HepG2 (cell line): Measurements from ENCODE around the gene PLEKHH1. TPM values are rescaled to one million over a fixed set of nuclear protein-coding genes. Genes with fewer than 3 reads are reported as not detected.

Experiments used
- DNMT3B ChIP-seq: conservative IDR thresholded peaks from 2 replicates; pipeline ENCODE4 v1.6.1; 2016; ENCODE audit warnings: missing biosample characterization, control low read depth
- EP300 ChIP-seq, 3 experiments: sonication (generic) in 1 of 3; formaldehyde crosslinking in 1 of 3; IDR thresholded peaks; 2 replicates each; pipeline versions ENCODE4 v1.5.1 to v1.6.1; 2011 to 2020; ENCODE audit warnings: low read depth in 2 of 3, low read length in 2 of 3, borderline replicate concordance in 1 of 3, improper control_type of control experiment in 1 of 3, mild to moderate bottlenecking in 1 of 3, missing genetic modification reagents in 1 of 3, moderate library complexity in 1 of 3
- ERF ChIP-seq: IDR thresholded peaks from 2 replicates; pipeline ENCODE4 v1.6.1; 2018; ENCODE audit warnings: missing biosample characterization, missing genetic modification reagents
- FOXP4 ChIP-seq: sonication (generic); formaldehyde crosslinking; IDR thresholded peaks from 2 replicates; pipeline ENCODE4 v1.4.0; 2020; ENCODE audit warnings: missing genetic modification reagents
- GABPB1 ChIP-seq: IDR thresholded peaks from 2 replicates; pipeline ENCODE4 v1.6.1; 2016; ENCODE audit warnings: mild to moderate bottlenecking, missing genetic modification reagents, moderate library complexity, missing compliant biosample characterization
- MED1 ChIP-seq: sonication (generic); formaldehyde crosslinking; IDR thresholded peaks from 2 replicates; pipeline ENCODE4 v1.4.0; 2020; ENCODE audit warnings: missing genetic modification reagents
- ZNF513 ChIP-seq: sonication (generic); formaldehyde crosslinking; conservative IDR thresholded peaks from 2 replicates; pipeline ENCODE4 v1.5.0; 2020; ENCODE audit warnings: missing genetic modification reagents
- ZNF7 ChIP-seq: IDR thresholded peaks from 2 replicates; pipeline ENCODE4 v1.6.1; 2016; ENCODE audit warnings: missing biosample characterization, missing genetic modification reagents
- ZNF790 ChIP-seq: sonication (generic); formaldehyde crosslinking; IDR thresholded peaks from 2 replicates; pipeline ENCODE4 v1.8.0; 2022; ENCODE audit warnings: missing genetic modification reagents, mild to moderate bottlenecking, borderline replicate concordance
- polyA plus RNA-seq, 8 experiments: library from polyadenylated mRNA; depleted of rRNA in 3 of 8; stranded (reverse) in 7 of 8; unstranded in 1 of 8; fragments of >200 nt; fragmentation: Illumina TruSeq in 4 of 8; extraction: Trizol in 4 of 8; gene quantifications; 2 replicates each; pipeline versions ENCODE4 v1.2.1 to v1.2.3, GENCODE V29; 2011 to 2016; ENCODE audit warnings: low read depth in 4 of 8, missing spikeins in 1 of 8, mixed read lengths in 1 of 8; ENCODE audit not compliant: insufficient read depth in 1 of 8
- total RNA-seq, 5 experiments: library from RNA; depleted of rRNA; stranded (reverse); fragments of >200 nt; fragmentation: Illumina TruSeq; extraction: Trizol; gene quantifications; 2 replicates each; pipeline ENCODE4 v1.2.3, GENCODE V29; 2016; ENCODE audit warnings: low read depth in 1 of 5
- TF ChIP-seq, protein P1 (sequence below): sonication (generic); formaldehyde crosslinking; IDR thresholded peaks from 2 replicates; pipeline ENCODE4 v1.4.0; 2020; ENCODE audit warnings: missing genetic modification reagents
- TF ChIP-seq, protein P2 (sequence below): IDR thresholded peaks from 2 replicates; pipeline ENCODE4 v1.6.1; 2012; ENCODE audit warnings: low read depth, low read length, improper control_type of control experiment
- TF ChIP-seq, protein P3 (sequence below): sonication (generic); formaldehyde crosslinking; IDR thresholded peaks from 2 replicates; pipeline ENCODE4 v1.4.0; 2020; ENCODE audit warnings: missing genetic modification reagents, borderline replicate concordance
- TF ChIP-seq, protein P4 (sequence below): sonication (generic); formaldehyde crosslinking; IDR thresholded peaks from 2 replicates; pipeline ENCODE4 v1.5.0; 2020; ENCODE audit warnings: mild to moderate bottlenecking, missing genetic modification reagents, borderline replicate concordance

The PLEKHH1 gene
- total and polyA plus RNA-seq, 2 of the 13 experiments (the other 11 are each of a cell fraction or from before 2014, with no cell fraction given), result 8.6 to 15.8 TPM

GRCh38 chr14:67622675-67623074 is 89.6 kb downstream of the PLEKHH1 start (continued):
- TF ChIP-seq, protein P1, sequence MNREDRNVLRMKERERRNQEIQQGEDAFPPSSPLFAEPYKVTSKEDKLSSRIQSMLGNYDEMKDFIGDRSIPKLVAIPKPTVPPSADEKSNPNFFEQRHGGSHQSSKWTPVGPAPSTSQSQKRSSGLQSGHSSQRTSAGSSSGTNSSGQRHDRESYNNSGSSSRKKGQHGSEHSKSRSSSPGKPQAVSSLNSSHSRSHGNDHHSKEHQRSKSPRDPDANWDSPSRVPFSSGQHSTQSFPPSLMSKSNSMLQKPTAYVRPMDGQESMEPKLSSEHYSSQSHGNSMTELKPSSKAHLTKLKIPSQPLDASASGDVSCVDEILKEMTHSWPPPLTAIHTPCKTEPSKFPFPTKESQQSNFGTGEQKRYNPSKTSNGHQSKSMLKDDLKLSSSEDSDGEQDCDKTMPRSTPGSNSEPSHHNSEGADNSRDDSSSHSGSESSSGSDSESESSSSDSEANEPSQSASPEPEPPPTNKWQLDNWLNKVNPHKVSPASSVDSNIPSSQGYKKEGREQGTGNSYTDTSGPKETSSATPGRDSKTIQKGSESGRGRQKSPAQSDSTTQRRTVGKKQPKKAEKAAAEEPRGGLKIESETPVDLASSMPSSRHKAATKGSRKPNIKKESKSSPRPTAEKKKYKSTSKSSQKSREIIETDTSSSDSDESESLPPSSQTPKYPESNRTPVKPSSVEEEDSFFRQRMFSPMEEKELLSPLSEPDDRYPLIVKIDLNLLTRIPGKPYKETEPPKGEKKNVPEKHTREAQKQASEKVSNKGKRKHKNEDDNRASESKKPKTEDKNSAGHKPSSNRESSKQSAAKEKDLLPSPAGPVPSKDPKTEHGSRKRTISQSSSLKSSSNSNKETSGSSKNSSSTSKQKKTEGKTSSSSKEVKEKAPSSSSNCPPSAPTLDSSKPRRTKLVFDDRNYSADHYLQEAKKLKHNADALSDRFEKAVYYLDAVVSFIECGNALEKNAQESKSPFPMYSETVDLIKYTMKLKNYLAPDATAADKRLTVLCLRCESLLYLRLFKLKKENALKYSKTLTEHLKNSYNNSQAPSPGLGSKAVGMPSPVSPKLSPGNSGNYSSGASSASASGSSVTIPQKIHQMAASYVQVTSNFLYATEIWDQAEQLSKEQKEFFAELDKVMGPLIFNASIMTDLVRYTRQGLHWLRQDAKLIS (CRISPR knock-in tag), result no peak
- TF ChIP-seq ZNF790 (CRISPR knock-in tag) (no peak), DNMT3B (no peak), GABPB1 (no peak), FOXP4 (CRISPR knock-in tag) (peak; percentile 2; the same call in 1 of the 2 replicates), ZNF7 (CRISPR knock-in tag) (no peak), ZNF513 (CRISPR knock-in tag) (no peak), MED1 (CRISPR knock-in tag) (peak; percentile 39; the same call in 1 of the 2 replicates), EP300 (IDR thresholded peaks at IDR 0.05; ENCODE audit: low read depth in 2 of 2, low read length in 2 of 2) (peak in 1 of 2 experiments; percentile 61; a peak in 1 of 4 replicates), EP300 (CRISPR knock-in tag; IDR thresholded peaks at IDR 0.05; ENCODE audit: borderline replicate concordance) (no peak), ERF (CRISPR knock-in tag) (peak; percentile 41; the same call in 1 of the 2 replicates)
- TF ChIP-seq, protein P2, sequence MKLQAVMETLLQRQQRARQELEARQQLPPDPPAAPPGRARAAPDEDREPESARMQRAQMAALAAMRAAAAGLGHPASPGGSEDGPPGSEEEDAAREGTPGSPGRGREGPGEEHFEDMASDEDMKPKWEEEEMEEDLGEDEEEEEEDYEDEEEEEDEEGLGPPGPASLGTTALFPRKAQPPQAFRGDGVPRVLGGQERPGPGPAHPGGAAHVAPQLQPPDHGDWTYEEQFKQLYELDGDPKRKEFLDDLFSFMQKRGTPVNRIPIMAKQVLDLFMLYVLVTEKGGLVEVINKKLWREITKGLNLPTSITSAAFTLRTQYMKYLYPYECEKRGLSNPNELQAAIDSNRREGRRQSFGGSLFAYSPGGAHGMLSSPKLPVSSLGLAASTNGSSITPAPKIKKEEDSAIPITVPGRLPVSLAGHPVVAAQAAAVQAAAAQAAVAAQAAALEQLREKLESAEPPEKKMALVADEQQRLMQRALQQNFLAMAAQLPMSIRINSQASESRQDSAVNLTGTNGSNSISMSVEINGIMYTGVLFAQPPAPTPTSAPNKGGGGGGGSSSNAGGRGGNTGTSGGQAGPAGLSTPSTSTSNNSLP, result peak; percentile 35; the same call in 1 of the 2 replicates
- TF ChIP-seq, protein P3, sequence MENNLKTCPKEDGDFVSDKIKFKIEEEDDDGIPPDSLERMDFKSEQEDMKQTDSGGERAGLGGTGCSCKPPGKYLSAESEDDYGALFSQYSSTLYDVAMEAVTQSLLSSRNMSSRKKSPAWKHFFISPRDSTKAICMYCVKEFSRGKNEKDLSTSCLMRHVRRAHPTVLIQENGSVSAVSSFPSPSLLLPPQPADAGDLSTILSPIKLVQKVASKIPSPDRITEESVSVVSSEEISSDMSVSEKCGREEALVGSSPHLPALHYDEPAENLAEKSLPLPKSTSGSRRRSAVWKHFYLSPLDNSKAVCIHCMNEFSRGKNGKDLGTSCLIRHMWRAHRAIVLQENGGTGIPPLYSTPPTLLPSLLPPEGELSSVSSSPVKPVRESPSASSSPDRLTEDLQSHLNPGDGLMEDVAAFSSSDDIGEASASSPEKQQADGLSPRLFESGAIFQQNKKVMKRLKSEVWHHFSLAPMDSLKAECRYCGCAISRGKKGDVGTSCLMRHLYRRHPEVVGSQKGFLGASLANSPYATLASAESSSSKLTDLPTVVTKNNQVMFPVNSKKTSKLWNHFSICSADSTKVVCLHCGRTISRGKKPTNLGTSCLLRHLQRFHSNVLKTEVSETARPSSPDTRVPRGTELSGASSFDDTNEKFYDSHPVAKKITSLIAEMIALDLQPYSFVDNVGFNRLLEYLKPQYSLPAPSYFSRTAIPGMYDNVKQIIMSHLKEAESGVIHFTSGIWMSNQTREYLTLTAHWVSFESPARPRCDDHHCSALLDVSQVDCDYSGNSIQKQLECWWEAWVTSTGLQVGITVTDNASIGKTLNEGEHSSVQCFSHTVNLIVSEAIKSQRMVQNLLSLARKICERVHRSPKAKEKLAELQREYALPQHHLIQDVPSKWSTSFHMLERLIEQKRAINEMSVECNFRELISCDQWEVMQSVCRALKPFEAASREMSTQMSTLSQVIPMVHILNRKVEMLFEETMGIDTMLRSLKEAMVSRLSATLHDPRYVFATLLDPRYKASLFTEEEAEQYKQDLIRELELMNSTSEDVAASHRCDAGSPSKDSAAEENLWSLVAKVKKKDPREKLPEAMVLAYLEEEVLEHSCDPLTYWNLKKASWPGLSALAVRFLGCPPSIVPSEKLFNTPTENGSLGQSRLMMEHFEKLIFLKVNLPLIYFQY (CRISPR knock-in tag), result no peak
- TF ChIP-seq, protein P4, sequence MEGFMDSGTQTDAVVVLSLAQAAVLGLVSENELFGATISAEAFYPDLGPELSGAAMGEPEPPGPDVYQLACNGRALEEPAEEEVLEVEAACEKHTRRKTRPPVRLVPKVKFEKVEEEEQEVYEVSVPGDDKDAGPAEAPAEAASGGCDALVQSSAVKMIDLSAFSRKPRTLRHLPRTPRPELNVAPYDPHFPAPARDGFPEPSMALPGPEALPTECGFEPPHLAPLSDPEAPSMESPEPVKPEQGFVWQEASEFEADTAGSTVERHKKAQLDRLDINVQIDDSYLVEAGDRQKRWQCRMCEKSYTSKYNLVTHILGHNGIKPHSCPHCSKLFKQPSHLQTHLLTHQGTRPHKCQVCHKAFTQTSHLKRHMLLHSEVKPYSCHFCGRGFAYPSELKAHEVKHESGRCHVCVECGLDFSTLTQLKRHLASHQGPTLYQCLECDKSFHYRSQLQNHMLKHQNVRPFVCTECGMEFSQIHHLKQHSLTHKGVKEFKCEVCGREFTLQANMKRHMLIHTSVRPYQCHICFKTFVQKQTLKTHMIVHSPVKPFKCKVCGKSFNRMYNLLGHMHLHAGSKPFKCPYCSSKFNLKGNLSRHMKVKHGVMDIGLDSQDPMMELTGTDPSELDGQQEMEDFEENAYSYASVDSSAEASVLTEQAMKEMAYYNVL (CRISPR knock-in tag), result peak; percentile 53; the same call in 1 of the 2 replicates
